Neuronal stem cell (in vitro differentiated cells): ENCODE results near the gene WDR33.

Experiments
- DNase-seq: peaks from one replicate; pipeline ENCODE4 v3.0.0-alpha.2; 2013; ENCODE audit warnings: low spot score
- H2AFZ ChIP-seq: one replicate; pipeline ENCODE4 v1.6.1; 2013; ENCODE audit warnings: mild to moderate bottlenecking, low read length, inconsistent platforms
- H2AK5ac ChIP-seq: 2 replicates; pipeline ENCODE4 v1.6.1; 2013; ENCODE audit warnings: low read depth, mild to moderate bottlenecking, inconsistent platforms, low read length, moderate library complexity, mixed read lengths
- H2BK120ac ChIP-seq: 2 replicates; pipeline ENCODE4 v1.6.1; 2013; ENCODE audit warnings: low read depth, mild to moderate bottlenecking, inconsistent platforms, low read length, moderate library complexity, mixed read lengths
- H2BK12ac ChIP-seq: one replicate; pipeline ENCODE4 v1.6.1; 2013; ENCODE audit warnings: low read length, inconsistent platforms
- H2BK15ac ChIP-seq: 2 replicates; pipeline ENCODE4 v1.6.1; 2013; ENCODE audit warnings: mild to moderate bottlenecking, low read length, inconsistent platforms, mixed read lengths
- H2BK5ac ChIP-seq: one replicate; pipeline ENCODE4 v1.6.1; 2013; ENCODE audit warnings: inconsistent platforms, mild to moderate bottlenecking, low read length, moderate library complexity
- H3K14ac ChIP-seq: one replicate; pipeline ENCODE4 v1.6.1; 2013; ENCODE audit warnings: low read length, inconsistent platforms
- H3K18ac ChIP-seq: 2 replicates; pipeline ENCODE4 v1.6.1; 2013; ENCODE audit warnings: low read length, inconsistent platforms
- H3K23ac ChIP-seq: 2 replicates; pipeline ENCODE4 v1.6.1; 2013; ENCODE audit warnings: low read depth, mild to moderate bottlenecking, mixed read lengths, low read length, inconsistent platforms; ENCODE audit not compliant: poor library complexity
- H3K27ac ChIP-seq: replicated peaks from 3 replicates; pipeline ENCODE4 v1.5.1; 2013; ENCODE audit warnings: low read length, inconsistent platforms
- H3K27me3 ChIP-seq, 3 experiments: 2 replicates each; pipeline ENCODE4 v1.6.1; 2013; ENCODE audit warnings: low read length in 3 of 3, mild to moderate bottlenecking in 2 of 3, inconsistent platforms in 1 of 3, low read depth in 1 of 3, mixed read lengths in 1 of 3, moderate library complexity in 1 of 3; ENCODE audit not compliant: control insufficient read depth in 3 of 3, insufficient read depth in 3 of 3
- H3K36me3 ChIP-seq, 2 donors: replicated peaks in 1 of 2; 2 replicates each; pipeline ENCODE4 v1.6.1; 2013; ENCODE audit warnings: low read length in 2 of 2; ENCODE audit not compliant: control insufficient read depth in 2 of 2, insufficient read depth in 2 of 2
- H3K4ac ChIP-seq: 2 replicates; pipeline ENCODE4 v1.6.1; 2013; ENCODE audit warnings: inconsistent platforms, mild to moderate bottlenecking, low read length, moderate library complexity
- H3K4me1 ChIP-seq, 2 donors: 1 replicate in 1 of 2; 2 replicates in 1 of 2; pipeline ENCODE4 v1.6.1; 2013; ENCODE audit warnings: low read length in 2 of 2, low read depth in 1 of 2; ENCODE audit not compliant: control insufficient read depth in 2 of 2, insufficient read depth in 1 of 2
- H3K4me2 ChIP-seq: one replicate; pipeline ENCODE4 v1.6.1; 2013; ENCODE audit warnings: mild to moderate bottlenecking, low read length, inconsistent platforms; ENCODE audit not compliant: insufficient read depth, poor library complexity, severe bottlenecking
- H3K4me3 ChIP-seq, 2 donors: 2 replicates each; pipeline ENCODE4 v1.5.1; 2013; ENCODE audit warnings: low read length in 2 of 2, mild to moderate bottlenecking in 2 of 2, inconsistent platforms in 1 of 2, moderate library complexity in 1 of 2
- H3K79me1 ChIP-seq: one replicate; pipeline ENCODE4 v1.6.1; 2013; ENCODE audit warnings: low read depth, mild to moderate bottlenecking, inconsistent platforms, low read length, moderate library complexity
- H3K9ac ChIP-seq: one replicate; pipeline ENCODE4 v1.6.1; 2013; ENCODE audit warnings: mild to moderate bottlenecking, low read depth, low read length, inconsistent platforms; ENCODE audit not compliant: poor library complexity
- H3K9me3 ChIP-seq, 2 donors: replicated peaks in 1 of 2; 2 replicates each; pipeline versions ENCODE3 to v1.6.1; 2013; ENCODE audit warnings: low read length in 2 of 2, mild to moderate bottlenecking in 2 of 2, inconsistent platforms in 1 of 2, low read depth in 1 of 2, mixed read lengths in 1 of 2, moderate library complexity in 1 of 2; ENCODE audit not compliant: control insufficient read depth in 2 of 2, insufficient read depth in 1 of 2
- H4K8ac ChIP-seq: one replicate; pipeline ENCODE4 v1.6.1; 2013; ENCODE audit warnings: low read depth, mild to moderate bottlenecking, inconsistent platforms, low read length, moderate library complexity
- H4K91ac ChIP-seq: one replicate; pipeline ENCODE4 v1.6.1; 2013; ENCODE audit warnings: low read length, low read depth, mild to moderate bottlenecking, inconsistent platforms; ENCODE audit not compliant: poor library complexity
- WGBS, 2 donors: extraction: QIAGEN DNeasy Blood & Tissue Kit; methylation state at CpG; one replicate each; pipeline ENCODE4 v1.1.7; 2013; ENCODE audit warnings: missing lambda C conversion rate in 2 of 2, mixed read lengths in 1 of 2; ENCODE audit not compliant: insufficient read length in 2 of 2, insufficient replicate concordance in 1 of 2; ENCODE audit errors: extremely low coverage in 2 of 2; 5-methylcytosine and 5-hydroxymethylcytosine counted together

WDR33 gene

GRCh38 chr2:127678531-127678930, 132.4 kb downstream of the WDR33 start:
- Histone ChIP-seq H3K18ac (no peak overlapping the region), H2BK120ac (no peak overlapping the region), H3K4me3 (no peak overlapping the region), H2BK15ac (no peak overlapping the region), H2AFZ (no peak overlapping the region), H3K79me1 (peaks cover 2% of the 10 kb centered on the region), H4K8ac (no peak overlapping the region), H3K36me3 (no peaks in the 10 kb centered on the region), H3K4me2 (no peak overlapping the region), H3K9ac (no peak overlapping the region), H3K4me1 (peaks cover 2 to 7% of the 10 kb centered on the region in 2 donors), H3K14ac (no peak overlapping the region), H3K9me3 (no peaks in the 10 kb centered on the region), H2AK5ac (peak overlapping the region; percentile 86), H3K23ac (peak overlapping the region; percentile 62), H2BK5ac (no peak overlapping the region), H3K27me3 (peaks cover 12 to 82% (median 32%) of the 10 kb centered on the region in 3 experiments), H3K27ac (no peak overlapping the region), H4K91ac (no peak overlapping the region), H2BK12ac (no peak overlapping the region), H3K4ac (no peak overlapping the region)
- no peak for DNase-seq
- no CpG with 5 or more reads among the region's 10 CpGs for WGBS, 2 donors

GRCh38 chr2:127676906-127677305, 134.1 kb downstream of the WDR33 start:
- no peak for DNase-seq
- Histone ChIP-seq H4K91ac (no peak overlapping the region), H3K36me3 (no peaks in the 10 kb centered on the region), H3K4me3 (peak overlapping the region in 1 of 2 donors; percentile 4), H3K27ac (no peak overlapping the region), H3K4me2 (no peak overlapping the region), H2AFZ (no peak overlapping the region), H3K14ac (peak overlapping the region; percentile 44), H2AK5ac (peak overlapping the region; percentile 74), H2BK120ac (no peak overlapping the region), H3K18ac (peak overlapping the region; percentile 51), H3K79me1 (peaks cover 2% of the 10 kb centered on the region), H3K4me1 (peaks cover 2 to 7% of the 10 kb centered on the region in 2 donors), H3K23ac (peak overlapping the region; percentile 34), H3K9ac (peak overlapping the region; percentile 40), H3K4ac (no peak overlapping the region), H2BK15ac (no peak overlapping the region), H3K9me3 (no peaks in the 10 kb centered on the region), H2BK5ac (no peak overlapping the region), H3K27me3 (peaks cover 12 to 94% (median 45%) of the 10 kb centered on the region in 3 experiments), H4K8ac (no peak overlapping the region), H2BK12ac (no peak overlapping the region)
- no CpG with 5 or more reads among the region's 2 CpGs for WGBS, 2 donors

GRCh38 chr2:127675331-127676261, 135.4 kb downstream of the WDR33 start, which contains the start of gene LIMS2:
LIMS2 (minus strand) TSS chr2:127675530; CDS start chr2:127675024, 506 bp downstream.
- no peak for DNase-seq

More at GRCh38 chr2:127675331-127676261, 135.4 kb downstream of the WDR33 start, which contains the start of gene LIMS2:
- WGBS, 2 donors: no CpG with 5 or more reads among the region's 56 CpGs
- Histone ChIP-seq H3K4ac (no peak within 1 kb of the TSS), H3K23ac (no peak within 1 kb of the TSS), H3K14ac (no peak within 1 kb of the TSS), H3K79me1 (peaks cover 2% of the 10 kb centered on the region), H2BK15ac (peak within 1 kb of the TSS; percentile 68), H4K91ac (peak within 1 kb of the TSS; percentile 61), H3K27ac (no peak within 1 kb of the TSS), H3K9ac (peak within 1 kb of the TSS; percentile 79), H4K8ac (no peak within 1 kb of the TSS), H3K4me1 (peaks cover 2 to 4% of the 10 kb centered on the region in 2 donors), H3K9me3 (no peaks in the 10 kb centered on the region), H3K27me3 (peaks cover 12 to 88% (median 45%) of the 10 kb centered on the region in 3 experiments), H2AFZ (peak within 1 kb of the TSS; percentile 91), H3K36me3 (no peaks in the 10 kb centered on the region), H2BK120ac (no peak within 1 kb of the TSS), H3K4me3 (peak within 1 kb of the TSS; percentile 30 to 76), H3K18ac (peak within 1 kb of the TSS; percentile 81), H3K4me2 (peak within 1 kb of the TSS; percentile 96), H2BK12ac (no peak within 1 kb of the TSS), H2AK5ac (no peak within 1 kb of the TSS), H2BK5ac (no peak within 1 kb of the TSS)
